ENCODE results near the gene DEFB124. TPM values are rescaled to one million over a fixed set of nuclear protein-coding genes. Genes with fewer than 3 reads are reported as not detected.

The DEFB124 gene
- total RNA-seq, 1 experiment from 2014 or later: not detected

- Histone ChIP-seq H3K27ac (ENCODE audit: low read length) (no peak overlapping the region), H3K36me3 (ENCODE audit: control insufficient read depth, insufficient read depth, low read length) (no peaks in the 10 kb centered on the region), H3K27me3 (ENCODE audit: control insufficient read depth, insufficient read depth, low read length) (no peaks in the 10 kb centered on the region), H3K4me1 (ENCODE audit: control insufficient read depth, insufficient read depth, low read length) (no peaks in the 10 kb centered on the region), H3K9me3 (ENCODE audit: control insufficient read depth, insufficient read depth, low read depth, low read length) (no peaks in the 10 kb centered on the region), H3K4me3 (ENCODE audit: low read depth in 2 of 2, low read length in 2 of 2) (0 out of 4 replicates have a peak overlapping the region, but pooled peaks of 1 of the 2 experiments have one; percentile 10)
- no peak for TF ChIP-seq REST (IDR thresholded peaks at IDR 0.05; ENCODE audit: insufficient read depth in 1 of 2, low read depth in 2 of 2, low read length in 1 of 2)
- TF ChIP-seq TCF7L2 (IDR thresholded peaks at IDR 0.05; ENCODE audit: low read depth, low read length): no peak
- TF ChIP-seq SIN3A (IDR thresholded peaks at IDR 0.05; ENCODE audit: borderline replicate concordance, insufficient read depth, low read depth, low read length): no peak
- TF ChIP-seq POLR2AphosphoS5 (IDR thresholded peaks at IDR 0.05; ENCODE audit: low read depth, low read length): no peak
- no peak for TF ChIP-seq CTCF (IDR thresholded peaks at IDR 0.05)
- DNase-seq (ENCODE audit: low read depth, low spot score): no peak
- BruUV-seq (replicated peaks): no TSS peak
- intact Hi-C loops (cut with micrococcal nuclease; ENCODE audit: unreplicated experiment) (no loop called here), in situ Hi-C loops (cut with HindIII; ENCODE audit: low pct_unique_long_range_greater_than_20kb, low sequenced_read_pairs) (no loop called here)
- ChIA-PET CTCF (interaction anchor here (0.6 to 1.2 kb wide), 3 partner anchors 11 to 70 kb away, joined by 4 to 8 read pairs (median 5); partner anchors contain the start of genes DEFB124 and REM1), POLR2A (interaction anchor here (0.6 kb wide), 2 partner anchors 18 to 26 kb away, joined by 5 read pairs; no protein-coding TSS in a partner anchor)
- peak; percentile 33; the same call in 1 of the 2 replicates for ATAC-seq
Observed at GRCh38 chr20:31485450-31486339, 10.8 kb upstream of the DEFB124 start.

- ChIA-PET CTCF (interaction anchor here (0.6 kb wide), 1 partner anchor 1947 kb away, joined by 3 read pairs; no protein-coding TSS in a partner anchor), POLR2A (no interaction called here)
- Histone ChIP-seq H3K27me3 (ENCODE audit: control insufficient read depth, insufficient read depth, low read length) (no peaks in the 10 kb centered on the region), H3K36me3 (ENCODE audit: control insufficient read depth, insufficient read depth, low read length) (no peaks in the 10 kb centered on the region), H3K4me1 (ENCODE audit: control insufficient read depth, insufficient read depth, low read length) (no peaks in the 10 kb centered on the region), H3K4me3 (ENCODE audit: low read depth in 2 of 2, low read length in 2 of 2) (no peak overlapping the region), H3K27ac (ENCODE audit: low read length) (no peak overlapping the region), H3K9me3 (ENCODE audit: control insufficient read depth, insufficient read depth, low read depth, low read length) (no peaks in the 10 kb centered on the region)
- intact Hi-C loops (cut with micrococcal nuclease; ENCODE audit: unreplicated experiment): no loop called here
- 0 out of 2 replicates have a peak, but pooled peaks have one; percentile 3 for ATAC-seq
- DNase-seq (ENCODE audit: low read depth, low spot score): no peak
- BruUV-seq (replicated peaks): no TSS peak
- in situ Hi-C loops (cut with HindIII; ENCODE audit: low pct_unique_long_range_greater_than_20kb, low sequenced_read_pairs): no loop called here
- TF ChIP-seq SIN3A (IDR thresholded peaks at IDR 0.05; ENCODE audit: borderline replicate concordance, insufficient read depth, low read depth, low read length) (no peak), CTCF (IDR thresholded peaks at IDR 0.05) (no peak), TCF7L2 (IDR thresholded peaks at IDR 0.05; ENCODE audit: low read depth, low read length) (no peak), REST (IDR thresholded peaks at IDR 0.05; ENCODE audit: insufficient read depth in 1 of 2, low read depth in 2 of 2, low read length in 1 of 2) (no peak), POLR2AphosphoS5 (IDR thresholded peaks at IDR 0.05; ENCODE audit: low read depth, low read length) (no peak)
Observed at GRCh38 chr20:31484001-31484400, 9.1 kb upstream of the DEFB124 start.

All from Panc1 (cell line).